Measurements from ENCODE around the gene COPS8.

The COPS8 gene

DNA sequence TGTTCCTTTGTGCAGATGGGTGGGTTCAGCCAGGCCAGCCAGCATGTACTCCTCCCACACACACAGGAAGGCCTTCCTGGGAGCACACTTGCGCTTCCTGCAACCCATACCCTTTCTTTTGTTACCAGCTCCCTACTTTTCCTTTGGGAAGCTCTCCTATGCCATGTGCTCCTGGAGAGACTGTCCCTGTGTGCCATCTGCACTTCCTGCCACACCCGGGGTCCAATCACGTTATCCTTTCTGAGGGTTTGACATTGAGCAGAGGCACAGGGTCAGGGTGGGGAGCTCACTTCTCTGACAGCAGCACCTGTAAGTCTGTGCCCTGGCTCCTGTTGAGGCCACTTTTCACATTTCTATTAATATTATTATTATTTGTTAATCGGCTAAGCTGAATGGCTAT lies 62.9 kb downstream of the COPS8 start:
- TF ChIP-seq ZNF274 (IDR thresholded peaks at IDR 0.05; ENCODE audit: low read depth, low read length) (no peak), YY1 (IDR thresholded peaks at IDR 0.05; ENCODE audit: insufficient read depth, insufficient read length) (no peak), SUZ12 (IDR thresholded peaks at IDR 0.05; ENCODE audit: extremely low read depth, insufficient read depth, insufficient read length) (no peak)
- no peaks in the 10 kb centered on the region for H3K36me3 ChIP-seq (ENCODE audit: insufficient read depth, insufficient read length, low read length)

DNA sequence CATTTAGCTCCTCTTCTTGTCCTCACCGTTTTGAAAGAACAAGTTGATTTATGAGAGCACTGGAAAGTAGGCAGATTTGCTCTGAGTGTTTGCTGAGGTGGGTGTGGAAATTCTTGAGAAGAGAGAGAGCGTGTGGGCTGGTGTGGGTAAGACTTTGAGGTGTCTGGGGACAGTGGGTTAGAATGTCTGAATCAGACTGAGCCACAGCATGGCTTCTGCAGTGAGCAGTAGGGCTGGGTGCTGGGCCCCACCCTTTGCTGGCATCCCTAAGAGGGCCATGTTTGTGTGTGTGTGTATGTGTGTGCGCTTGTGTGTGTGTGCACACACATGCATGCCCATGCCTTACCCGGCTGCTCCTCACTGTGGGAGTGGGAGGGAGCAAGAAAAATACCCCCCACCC lies 63.7 kb downstream of the COPS8 start:
- Histone ChIP-seq H3K9ac (ENCODE audit: insufficient read length, low read depth) (no peak overlapping the region), H3K4me3 (ENCODE audit: insufficient read length, low read depth) (no peak overlapping the region), H3K4me1 (ENCODE audit: insufficient read depth, insufficient read length) (peaks cover 3% of the 10 kb centered on the region), H3K36me3 (ENCODE audit: insufficient read depth, insufficient read length, low read length) (no peaks in the 10 kb centered on the region), H3K27me3 (ENCODE audit: insufficient read depth, insufficient read length) (no peaks in the 10 kb centered on the region), H3K9me3 (ENCODE audit: insufficient read depth, low read length) (peaks cover 34% of the 10 kb centered on the region)
- no peak for TF ChIP-seq SUZ12 (IDR thresholded peaks at IDR 0.05; ENCODE audit: extremely low read depth, insufficient read depth, insufficient read length)
- no peak for TF ChIP-seq YY1 (IDR thresholded peaks at IDR 0.05; ENCODE audit: insufficient read depth, insufficient read length)
- no peak for TF ChIP-seq ZNF274 (IDR thresholded peaks at IDR 0.05; ENCODE audit: low read depth, low read length)
- no peak for DNase-seq (ENCODE audit: low read depth, low spot score)

More for the DNA sequence above, 62.9 kb downstream of the COPS8 start:
- Histone ChIP-seq H3K27me3 (ENCODE audit: insufficient read depth, insufficient read length) (no peaks in the 10 kb centered on the region), H3K4me1 (ENCODE audit: insufficient read depth, insufficient read length) (peaks cover 3% of the 10 kb centered on the region), H3K4me3 (ENCODE audit: insufficient read length, low read depth) (no peak overlapping the region), H3K9me3 (ENCODE audit: insufficient read depth, low read length) (peaks cover 34% of the 10 kb centered on the region), H3K9ac (ENCODE audit: insufficient read length, low read depth) (no peak overlapping the region)
- DNase-seq (ENCODE audit: low read depth, low spot score), result no peak
